Measurements from ENCODE around the gene RBPMS2.

The RBPMS2 gene

DNA sequence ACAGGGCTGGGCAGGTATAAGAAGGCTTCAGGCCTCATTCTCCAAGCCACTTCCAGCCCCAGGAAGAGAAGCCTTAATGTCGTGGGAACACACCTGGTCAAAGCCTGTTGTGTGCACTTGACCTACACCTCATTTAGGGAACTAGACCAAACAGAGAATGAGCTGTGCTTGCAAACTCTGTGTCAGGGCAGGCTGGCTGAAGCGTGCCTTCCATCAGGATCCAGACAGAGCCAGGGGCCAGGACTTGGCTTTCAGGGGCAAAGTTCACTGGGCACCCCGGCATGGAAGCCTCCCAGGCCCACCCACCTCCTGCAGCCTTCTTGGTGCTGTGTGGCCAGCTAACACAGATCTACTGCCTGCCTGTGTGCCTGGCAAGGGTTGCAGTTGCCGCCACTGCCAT lies 11.5 kb downstream of the RBPMS2 start:
- Histone ChIP-seq H3K4me3 (ENCODE audit: low read length) (no peak overlapping the region), H2AFZ (ENCODE audit: low read depth, low read length) (no peak overlapping the region), H3K27ac (ENCODE audit: low read length) (no peak overlapping the region), H3K79me2 (ENCODE audit: low read length) (no peaks in the 10 kb centered on the region), H3K27me3 (ENCODE audit: low read depth, low read length) (no peaks in the 10 kb centered on the region), H3K4me1 (ENCODE audit: low read length) (no peaks in the 10 kb centered on the region), H3K9me3 (ENCODE audit: insufficient read depth, low read length) (no peaks in the 10 kb centered on the region), H3K36me3 (replicated peaks; ENCODE audit: low read depth, low read length) (no peaks in the 10 kb centered on the region), H4K20me1 (ENCODE audit: insufficient read depth, low read length) (no peaks in the 10 kb centered on the region), H3K9ac (ENCODE audit: low read length) (no peak overlapping the region), H3K4me2 (ENCODE audit: low read length) (no peak overlapping the region)
- no peak for TF ChIP-seq EZH2phosphoT487 (IDR thresholded peaks at IDR 0.05; ENCODE audit: low read depth)
- TF ChIP-seq, protein P1, sequence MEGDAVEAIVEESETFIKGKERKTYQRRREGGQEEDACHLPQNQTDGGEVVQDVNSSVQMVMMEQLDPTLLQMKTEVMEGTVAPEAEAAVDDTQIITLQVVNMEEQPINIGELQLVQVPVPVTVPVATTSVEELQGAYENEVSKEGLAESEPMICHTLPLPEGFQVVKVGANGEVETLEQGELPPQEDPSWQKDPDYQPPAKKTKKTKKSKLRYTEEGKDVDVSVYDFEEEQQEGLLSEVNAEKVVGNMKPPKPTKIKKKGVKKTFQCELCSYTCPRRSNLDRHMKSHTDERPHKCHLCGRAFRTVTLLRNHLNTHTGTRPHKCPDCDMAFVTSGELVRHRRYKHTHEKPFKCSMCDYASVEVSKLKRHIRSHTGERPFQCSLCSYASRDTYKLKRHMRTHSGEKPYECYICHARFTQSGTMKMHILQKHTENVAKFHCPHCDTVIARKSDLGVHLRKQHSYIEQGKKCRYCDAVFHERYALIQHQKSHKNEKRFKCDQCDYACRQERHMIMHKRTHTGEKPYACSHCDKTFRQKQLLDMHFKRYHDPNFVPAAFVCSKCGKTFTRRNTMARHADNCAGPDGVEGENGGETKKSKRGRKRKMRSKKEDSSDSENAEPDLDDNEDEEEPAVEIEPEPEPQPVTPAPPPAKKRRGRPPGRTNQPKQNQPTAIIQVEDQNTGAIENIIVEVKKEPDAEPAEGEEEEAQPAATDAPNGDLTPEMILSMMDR (IDR thresholded peaks at IDR 0.05; ENCODE audit: low read depth, low read length): no peak

DNA sequence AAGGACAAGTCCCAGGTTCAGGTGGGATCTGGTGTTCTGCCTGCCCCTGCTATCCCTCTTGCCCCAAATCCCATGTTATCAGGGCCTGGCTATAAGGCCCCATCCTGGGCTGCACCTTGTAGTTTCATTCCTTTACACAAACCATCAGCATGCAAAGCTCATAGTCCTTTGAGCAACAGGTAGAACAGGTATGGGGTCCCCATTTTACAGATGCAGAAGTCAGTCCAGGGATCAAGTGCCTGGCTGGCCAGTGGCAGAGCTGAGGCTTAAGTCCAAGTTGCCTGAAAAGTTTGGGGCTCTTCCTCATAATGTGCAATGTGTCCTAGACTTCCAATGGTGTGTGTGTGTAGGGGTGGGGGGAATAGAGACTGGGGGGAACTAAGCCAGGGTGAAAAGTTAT lies 11.9 kb downstream of the RBPMS2 start:
- Histone ChIP-seq H3K4me1 (ENCODE audit: low read length) (no peaks in the 10 kb centered on the region), H3K4me2 (ENCODE audit: low read length) (no peak overlapping the region), H3K9ac (ENCODE audit: low read length) (no peak overlapping the region), H3K27me3 (ENCODE audit: low read depth, low read length) (no peaks in the 10 kb centered on the region), H4K20me1 (ENCODE audit: insufficient read depth, low read length) (no peaks in the 10 kb centered on the region), H2AFZ (ENCODE audit: low read depth, low read length) (no peak overlapping the region), H3K27ac (ENCODE audit: low read length) (no peak overlapping the region), H3K36me3 (replicated peaks; ENCODE audit: low read depth, low read length) (no peaks in the 10 kb centered on the region), H3K4me3 (ENCODE audit: low read length) (no peak overlapping the region), H3K79me2 (ENCODE audit: low read length) (no peaks in the 10 kb centered on the region), H3K9me3 (ENCODE audit: insufficient read depth, low read length) (no peaks in the 10 kb centered on the region)
- TF ChIP-seq, protein P1 (IDR thresholded peaks at IDR 0.05; ENCODE audit: low read depth, low read length): no peak
- TF ChIP-seq EZH2phosphoT487 (IDR thresholded peaks at IDR 0.05; ENCODE audit: low read depth): no peak

DNA sequence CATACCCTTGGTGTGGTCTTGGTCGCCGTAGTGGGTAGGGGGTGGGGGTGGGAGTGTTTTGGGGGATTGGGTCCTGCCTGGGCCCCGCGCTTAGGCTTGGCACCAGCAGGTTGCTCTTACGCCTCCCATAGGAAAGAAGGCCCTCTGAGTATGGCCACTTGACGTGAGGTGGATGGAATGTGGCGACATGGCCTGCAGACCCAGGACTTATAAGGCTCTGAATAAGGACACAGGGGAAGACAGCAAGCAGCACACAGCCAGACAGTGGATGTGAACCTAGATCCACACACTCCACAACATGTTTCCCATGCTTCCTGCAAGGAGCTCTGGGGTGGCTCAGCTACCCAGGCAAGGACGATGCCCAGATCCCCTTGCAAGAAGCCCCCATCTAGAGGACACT lies 12.4 kb downstream of the RBPMS2 start:
- H3K4me3 ChIP-seq (ENCODE audit: low read length): no peak overlapping the region
- no peaks in the 10 kb centered on the region for H3K9me3 ChIP-seq (ENCODE audit: insufficient read depth, low read length)
- H3K27me3 ChIP-seq (ENCODE audit: low read depth, low read length): no peaks in the 10 kb centered on the region
- H3K27ac ChIP-seq (ENCODE audit: low read length): no peak overlapping the region
- H3K4me1 ChIP-seq (ENCODE audit: low read length): no peaks in the 10 kb centered on the region
- no peaks in the 10 kb centered on the region for H3K79me2 ChIP-seq (ENCODE audit: low read length)
- no peaks in the 10 kb centered on the region for H3K36me3 ChIP-seq (replicated peaks; ENCODE audit: low read depth, low read length)
- H4K20me1 ChIP-seq (ENCODE audit: insufficient read depth, low read length): no peaks in the 10 kb centered on the region
- H3K9ac ChIP-seq (ENCODE audit: low read length): no peak overlapping the region
- H3K4me2 ChIP-seq (ENCODE audit: low read length): no peak overlapping the region
- no peak overlapping the region for H2AFZ ChIP-seq (ENCODE audit: low read depth, low read length)
- TF ChIP-seq, protein P1 (IDR thresholded peaks at IDR 0.05; ENCODE audit: low read depth, low read length): no peak
- no peak for TF ChIP-seq EZH2phosphoT487 (IDR thresholded peaks at IDR 0.05; ENCODE audit: low read depth)

DNA sequence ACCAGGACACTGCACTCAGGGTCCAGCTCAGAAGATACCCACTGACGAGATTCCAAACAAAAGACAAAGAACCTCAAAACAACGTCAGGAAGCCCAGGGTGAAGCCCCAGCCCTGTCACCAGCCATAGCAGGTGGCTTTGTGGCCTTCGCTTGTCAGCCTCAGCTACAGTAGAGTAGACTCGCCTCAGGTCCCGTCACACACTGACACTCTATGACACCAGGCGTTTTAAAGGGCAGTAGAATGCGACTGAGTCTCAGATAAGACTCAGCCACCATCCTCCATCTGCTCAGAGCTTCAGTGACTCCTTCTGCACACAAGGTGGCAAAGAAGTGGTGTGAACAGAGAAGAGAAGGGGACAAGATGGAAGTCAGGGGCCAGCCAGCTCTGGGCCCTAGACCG lies 12.8 kb downstream of the RBPMS2 start:
- no peaks in the 10 kb centered on the region for H3K27me3 ChIP-seq (ENCODE audit: low read depth, low read length)
- H4K20me1 ChIP-seq (ENCODE audit: insufficient read depth, low read length): no peaks in the 10 kb centered on the region
- H3K36me3 ChIP-seq (replicated peaks; ENCODE audit: low read depth, low read length): no peaks in the 10 kb centered on the region
- no peak overlapping the region for H2AFZ ChIP-seq (ENCODE audit: low read depth, low read length)
- H3K79me2 ChIP-seq (ENCODE audit: low read length): no peaks in the 10 kb centered on the region
- no peak overlapping the region for H3K9ac ChIP-seq (ENCODE audit: low read length)
- H3K4me3 ChIP-seq (ENCODE audit: low read length): no peak overlapping the region
- no peaks in the 10 kb centered on the region for H3K9me3 ChIP-seq (ENCODE audit: insufficient read depth, low read length)
- H3K4me2 ChIP-seq (ENCODE audit: low read length): no peak overlapping the region
- no peak overlapping the region for H3K27ac ChIP-seq (ENCODE audit: low read length)
- H3K4me1 ChIP-seq (ENCODE audit: low read length): no peaks in the 10 kb centered on the region
- TF ChIP-seq, protein P1 (IDR thresholded peaks at IDR 0.05; ENCODE audit: low read depth, low read length): no peak
- TF ChIP-seq EZH2phosphoT487 (IDR thresholded peaks at IDR 0.05; ENCODE audit: low read depth): no peak

Measured in OCI-LY3 (cell line).